GM06990 (cell line): ENCODE results near the gene WNT7B.

Experiments used
- DNase-seq: peaks from one replicate; pipeline ENCODE4 v3.0.0-alpha.2; 2011; ENCODE audit not compliant: insufficient read length; ENCODE audit errors: extremely low read depth
- H3K27me3 ChIP-seq: replicated peaks from 2 replicates; pipeline ENCODE4 v1.6.0; 2011; ENCODE audit warnings: low read length; ENCODE audit not compliant: control insufficient read depth, insufficient read depth
- H3K36me3 ChIP-seq: 2 replicates; pipeline ENCODE4 v1.5.1; 2011; ENCODE audit warnings: low read length; ENCODE audit not compliant: control insufficient read depth, insufficient read depth
- H3K4me3 ChIP-seq: replicated peaks from 2 replicates; pipeline ENCODE4 v1.5.1; 2011; ENCODE audit warnings: low read depth, mild to moderate bottlenecking, control low read depth, low read length
- TF ChIP-seq, protein P1 (sequence below): IDR thresholded peaks from 2 replicates; pipeline ENCODE4 v1.5.1; 2011; ENCODE audit warnings: low read length, control low read depth, mild to moderate bottlenecking, inconsistent platforms; ENCODE audit not compliant: insufficient read depth, poor library complexity, severe bottlenecking

The WNT7B gene

DNA sequence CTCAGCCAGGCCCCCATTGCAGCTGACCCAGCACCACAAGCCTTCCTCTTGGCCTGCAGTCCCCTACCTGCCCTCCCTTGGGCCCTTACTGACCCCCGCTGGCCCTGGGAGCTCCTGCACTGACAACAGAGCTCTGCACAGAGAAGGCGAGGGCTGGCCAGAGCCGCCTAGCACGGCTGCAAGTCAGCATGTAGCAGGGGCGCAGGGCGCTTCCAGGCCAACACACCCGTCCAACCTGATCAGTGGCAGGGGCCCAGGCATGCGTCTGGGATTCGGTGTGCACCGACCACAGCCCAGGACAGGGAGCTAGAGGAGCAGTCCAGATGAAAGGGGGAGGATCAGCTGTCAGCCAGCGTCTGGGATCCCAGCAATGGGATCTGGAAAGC lies 7.6 kb downstream of the WNT7B start:
- no peaks in the 10 kb centered on the region for H3K36me3 ChIP-seq
- DNase-seq, result no peak
- TF ChIP-seq, protein P1, sequence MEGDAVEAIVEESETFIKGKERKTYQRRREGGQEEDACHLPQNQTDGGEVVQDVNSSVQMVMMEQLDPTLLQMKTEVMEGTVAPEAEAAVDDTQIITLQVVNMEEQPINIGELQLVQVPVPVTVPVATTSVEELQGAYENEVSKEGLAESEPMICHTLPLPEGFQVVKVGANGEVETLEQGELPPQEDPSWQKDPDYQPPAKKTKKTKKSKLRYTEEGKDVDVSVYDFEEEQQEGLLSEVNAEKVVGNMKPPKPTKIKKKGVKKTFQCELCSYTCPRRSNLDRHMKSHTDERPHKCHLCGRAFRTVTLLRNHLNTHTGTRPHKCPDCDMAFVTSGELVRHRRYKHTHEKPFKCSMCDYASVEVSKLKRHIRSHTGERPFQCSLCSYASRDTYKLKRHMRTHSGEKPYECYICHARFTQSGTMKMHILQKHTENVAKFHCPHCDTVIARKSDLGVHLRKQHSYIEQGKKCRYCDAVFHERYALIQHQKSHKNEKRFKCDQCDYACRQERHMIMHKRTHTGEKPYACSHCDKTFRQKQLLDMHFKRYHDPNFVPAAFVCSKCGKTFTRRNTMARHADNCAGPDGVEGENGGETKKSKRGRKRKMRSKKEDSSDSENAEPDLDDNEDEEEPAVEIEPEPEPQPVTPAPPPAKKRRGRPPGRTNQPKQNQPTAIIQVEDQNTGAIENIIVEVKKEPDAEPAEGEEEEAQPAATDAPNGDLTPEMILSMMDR, result no peak
- H3K27me3 ChIP-seq, result no peaks in the 10 kb centered on the region; the same call in 1 of the 2 replicates
- no peak overlapping the region for H3K4me3 ChIP-seq

DNA sequence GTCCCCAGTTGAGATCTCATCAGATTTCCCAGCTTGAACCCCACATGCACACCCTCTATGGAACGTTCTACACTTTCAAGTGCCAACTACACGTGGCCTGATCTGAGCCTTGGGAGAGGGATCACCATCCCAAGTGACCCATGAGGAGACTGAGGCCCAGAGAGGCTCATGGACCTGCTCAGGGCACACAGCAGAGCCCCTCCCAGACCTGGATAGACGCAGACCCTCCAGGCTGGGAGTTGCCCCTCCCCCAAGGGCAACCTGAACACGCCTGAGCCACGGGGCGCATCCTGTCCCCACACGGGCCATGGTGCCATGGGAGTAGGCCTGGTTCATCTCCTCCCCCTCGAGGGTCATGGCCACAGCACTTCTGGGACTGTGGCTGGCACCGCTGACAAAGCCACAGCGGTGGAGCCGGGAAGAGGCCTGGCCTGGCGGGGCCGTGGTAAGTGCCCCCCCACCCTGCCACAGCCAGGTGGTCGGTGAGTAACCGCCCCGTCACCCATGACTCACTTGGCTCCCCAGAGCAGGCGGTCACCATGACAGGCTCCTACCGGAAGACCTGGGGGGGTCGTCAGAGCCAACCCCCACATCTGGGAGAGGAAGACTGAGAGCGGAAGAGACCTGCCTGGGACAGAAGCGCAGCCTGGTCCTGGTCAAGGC lies 8.1 kb downstream of the WNT7B start:
- TF ChIP-seq, protein P1, result no peak
- no peak overlapping the region for H3K4me3 ChIP-seq
- no peaks in the 10 kb centered on the region for H3K36me3 ChIP-seq
- no peak for DNase-seq
- no peaks in the 10 kb centered on the region; the same call in 1 of the 2 replicates for H3K27me3 ChIP-seq

DNA sequence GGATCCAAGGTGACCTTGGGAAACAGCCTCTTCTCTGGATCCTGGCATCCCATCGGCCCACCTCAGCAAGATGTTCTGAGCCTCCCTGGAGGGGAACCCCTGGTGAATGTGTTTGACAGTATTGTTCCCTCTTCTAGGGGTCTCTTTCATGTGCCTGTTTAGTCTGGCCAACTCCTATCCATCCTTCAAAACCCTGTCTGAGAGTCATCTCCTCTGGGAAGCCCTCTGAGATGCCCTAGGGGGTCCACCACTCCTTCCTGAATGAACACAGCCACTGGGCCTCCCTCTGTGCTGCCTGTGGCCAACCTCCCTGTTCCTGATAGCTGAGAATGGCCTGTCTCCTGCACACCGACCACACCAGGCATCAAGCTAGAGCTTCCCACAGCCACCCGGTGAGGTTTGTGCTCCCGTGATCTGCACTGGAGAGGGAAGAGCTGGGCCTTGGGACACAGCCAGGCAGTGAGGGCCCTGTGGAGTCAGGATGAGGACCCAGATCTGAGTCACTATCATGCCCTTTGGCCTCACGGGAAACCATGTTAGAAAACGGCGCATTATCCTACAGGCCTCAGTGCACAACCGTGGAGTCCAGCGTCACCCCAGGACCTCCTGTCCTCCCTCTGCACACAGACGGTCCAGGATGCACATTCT lies 8.8 kb downstream of the WNT7B start:
- no peaks in the 10 kb centered on the region; the same call in 1 of the 2 replicates for H3K27me3 ChIP-seq
- H3K36me3 ChIP-seq, result no peaks in the 10 kb centered on the region
- H3K4me3 ChIP-seq, result no peak overlapping the region
- no peak for DNase-seq
- TF ChIP-seq, protein P1, result no peak

DNA sequence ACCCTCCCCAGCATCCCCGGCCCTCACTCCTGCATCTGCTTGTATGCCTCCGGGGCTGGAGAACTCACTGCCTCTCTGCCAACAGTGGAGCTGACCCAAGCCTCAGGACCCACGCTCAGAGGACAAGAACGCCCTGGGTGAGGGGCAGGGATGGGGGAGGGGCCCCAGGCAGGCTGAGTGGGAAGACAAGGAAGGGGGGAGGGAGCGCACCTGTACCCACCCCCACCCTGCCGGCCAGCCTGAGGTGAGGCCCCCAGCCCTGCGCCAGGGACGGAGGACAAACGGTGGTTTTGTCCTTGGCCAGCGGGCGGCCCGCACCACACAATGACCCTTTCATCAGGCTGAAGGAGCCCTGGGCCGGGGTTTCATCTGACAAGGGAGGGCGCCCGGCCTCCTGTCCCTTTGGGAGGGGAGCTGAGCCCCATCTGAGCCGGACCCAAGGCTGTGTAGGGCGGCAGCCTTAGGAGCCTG lies 10.0 kb downstream of the WNT7B start:
- Histone ChIP-seq H3K4me3 (no peak overlapping the region), H3K36me3 (no peaks in the 10 kb centered on the region), H3K27me3 (no peaks in the 10 kb centered on the region; the same call in 1 of the 2 replicates)
- no peak for DNase-seq
- TF ChIP-seq, protein P1, result no peak

DNA sequence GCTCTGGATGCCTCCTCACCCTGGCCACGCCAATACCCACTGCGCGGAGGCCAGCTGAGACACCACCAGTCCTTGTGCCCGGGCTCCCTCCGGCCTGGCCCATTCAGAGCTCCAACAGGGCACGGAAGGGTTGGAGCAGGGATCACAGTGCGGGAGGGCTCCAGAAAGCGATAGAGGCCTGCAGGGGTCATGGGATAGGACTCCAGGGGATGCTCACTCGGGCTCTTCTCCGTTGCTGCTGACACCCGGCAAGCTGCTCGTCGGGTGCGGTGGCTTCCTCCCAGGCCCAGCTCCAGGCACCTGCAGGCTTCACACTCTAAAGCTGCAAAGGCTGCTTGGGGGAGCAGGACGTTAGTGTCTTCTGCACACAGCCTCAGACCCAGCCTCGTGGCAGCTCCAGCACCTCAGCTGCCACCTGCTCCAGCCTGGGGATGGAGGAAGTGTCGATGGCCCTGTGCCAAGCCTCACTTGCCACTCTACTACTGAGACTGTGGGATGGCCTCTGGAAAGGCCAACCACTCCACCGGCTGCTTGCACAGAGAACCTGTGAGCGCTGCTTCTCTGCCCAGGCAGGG lies 10.6 kb downstream of the WNT7B start:
- H3K27me3 ChIP-seq, result no peaks in the 10 kb centered on the region; the same call in 1 of the 2 replicates
- DNase-seq, result no peak
- no peak overlapping the region for H3K4me3 ChIP-seq
- no peaks in the 10 kb centered on the region for H3K36me3 ChIP-seq
- TF ChIP-seq, protein P1, result no peak
